NCI-H748 (cell line): ENCODE results near the gene SEMA6D.
"Not testable (repeated sequence)": the region's sequence is repeated elsewhere in the genome, so short reads cannot be mapped to it uniquely, and the experiment has no call there.

ENCODE experiments used
- DNase-seq: peaks from one replicate; lab custom pipeline; 2025; ENCODE audit not compliant: unreplicated experiment; lab: John Stamatoyannopoulos, UW

SEMA6D gene

DNA sequence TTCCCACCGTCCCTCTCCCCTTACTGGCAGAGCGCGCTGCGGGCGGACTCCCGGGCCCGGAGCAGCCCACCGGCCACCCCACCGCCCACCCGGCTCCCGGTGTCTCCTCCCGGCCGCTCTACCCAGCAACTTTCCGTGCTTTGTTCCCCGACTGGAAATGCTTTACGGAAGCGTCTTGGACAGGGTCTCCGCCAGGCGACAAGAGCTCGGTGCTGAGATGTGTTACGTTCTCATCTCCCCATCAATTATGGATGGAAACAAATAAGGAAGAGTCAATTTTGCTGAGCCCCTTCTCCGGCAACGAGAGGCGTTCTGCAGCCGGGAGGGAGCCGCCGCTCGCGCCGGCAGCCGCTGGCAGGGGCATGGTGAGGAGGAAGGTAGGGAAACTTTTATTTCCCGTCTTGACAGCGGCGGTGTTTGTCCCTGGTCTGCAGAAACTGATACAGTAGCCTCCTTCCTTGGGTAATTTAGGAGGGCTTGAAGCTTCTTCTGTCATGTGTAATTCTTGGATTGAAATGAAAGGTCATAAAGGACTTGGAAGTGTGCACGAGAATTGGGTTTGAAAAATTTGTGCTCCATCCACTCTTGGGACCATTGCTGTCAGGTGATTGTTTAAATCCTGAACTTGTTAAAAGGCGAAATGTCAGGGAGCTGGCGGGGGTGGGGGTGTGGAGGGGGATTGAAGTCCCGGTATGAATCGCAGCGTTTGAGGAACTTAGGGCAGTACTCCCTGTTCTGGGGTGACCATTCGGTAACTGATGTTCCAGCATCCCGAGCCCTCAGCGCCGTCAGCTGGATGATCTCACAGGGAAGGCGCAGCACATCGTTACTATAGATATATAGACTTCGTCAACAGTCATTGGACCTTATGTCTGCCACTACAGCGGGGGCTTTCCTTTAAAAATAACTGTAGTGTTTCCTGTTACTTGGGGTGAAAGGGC lies 1.5 kb downstream of the SEMA6D start:
- DNase-seq, result peak; percentile 52

DNA sequence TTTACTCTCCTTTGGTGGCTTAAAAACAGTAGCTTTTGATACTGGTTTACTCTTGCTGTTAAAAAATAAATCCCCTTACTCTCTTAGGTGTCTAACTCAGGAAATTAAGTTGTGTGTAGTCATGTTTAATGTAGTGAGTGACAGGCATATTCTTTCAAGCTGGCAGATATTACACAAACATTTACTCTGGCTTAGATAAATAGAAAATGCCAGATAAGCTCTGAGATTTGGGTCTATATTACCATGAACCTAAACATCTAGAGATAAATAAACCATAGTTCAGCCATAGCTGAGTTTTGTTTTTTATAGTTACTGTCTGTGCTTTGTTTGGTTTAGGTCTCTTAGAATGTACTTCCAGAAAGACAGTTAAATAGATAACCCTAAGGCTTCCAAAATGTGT lies 2.4 kb downstream of the SEMA6D start:
- DNase-seq, result no peak

DNA sequence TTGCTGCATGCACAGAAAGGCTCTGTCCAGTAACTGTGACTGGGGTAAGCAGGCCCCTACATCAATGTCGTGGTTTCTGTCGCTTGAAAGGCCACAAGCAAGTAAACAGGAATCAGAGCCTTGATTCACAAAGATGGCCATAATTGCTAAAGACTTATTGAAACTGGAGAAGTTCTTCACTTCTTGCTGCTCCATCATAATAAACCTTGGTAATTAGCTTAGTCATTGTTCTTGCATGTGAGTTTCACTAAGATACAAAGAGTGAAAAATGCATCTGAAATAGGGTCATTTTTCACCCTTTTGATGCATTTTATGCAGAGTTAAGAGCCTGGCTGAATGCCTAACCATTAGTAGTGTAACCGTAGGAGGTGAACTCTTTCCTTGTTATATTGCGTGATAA lies 3.2 kb downstream of the SEMA6D start:
- no peak for DNase-seq

GRCh38 chr15:47721676-47722075 lies 4.4 kb downstream of the SEMA6D start:
- DNase-seq, result no peak

- no peak for DNase-seq
These were observed 7.0 kb downstream of the SEMA6D start for GRCh38 chr15:47724346-47724745.

- DNase-seq, result no peak
These were observed 7.7 kb downstream of the SEMA6D start for GRCh38 chr15:47725051-47725450.

- no peak for DNase-seq
These were observed 8.6 kb downstream of the SEMA6D start for GRCh38 chr15:47725906-47726305.

- no peak for DNase-seq
These were observed 9.1 kb downstream of the SEMA6D start for GRCh38 chr15:47726399-47726823.

GRCh38 chr15:47727137-47727536 lies 9.8 kb downstream of the SEMA6D start:
- no peak for DNase-seq

- DNase-seq, result no peak
These were observed 10.4 kb downstream of the SEMA6D start for GRCh38 chr15:47727676-47728075.

DNA sequence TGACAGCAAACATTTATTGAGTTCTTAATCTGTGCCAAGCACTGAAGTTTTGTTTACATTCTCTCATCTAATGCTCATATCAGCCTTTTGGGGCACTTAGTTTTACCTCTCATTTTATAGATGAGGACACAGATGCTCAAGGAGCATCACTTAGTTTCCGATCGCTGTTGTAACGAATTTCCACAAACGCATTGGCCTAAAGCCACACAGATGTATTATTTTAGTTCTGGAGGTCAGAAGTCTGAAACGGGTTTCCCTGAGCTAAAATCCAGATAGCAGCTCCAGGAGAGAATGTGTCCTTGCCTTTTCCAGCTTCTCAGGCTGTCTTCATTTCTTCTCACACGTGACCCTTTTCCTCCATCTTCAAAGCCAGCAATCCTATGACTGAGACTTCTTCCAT lies 11.1 kb downstream of the SEMA6D start:
- DNase-seq, result no peak

GRCh38 chr15:47728886-47729285 lies 11.6 kb downstream of the SEMA6D start:
- DNase-seq, result no peak

DNA sequence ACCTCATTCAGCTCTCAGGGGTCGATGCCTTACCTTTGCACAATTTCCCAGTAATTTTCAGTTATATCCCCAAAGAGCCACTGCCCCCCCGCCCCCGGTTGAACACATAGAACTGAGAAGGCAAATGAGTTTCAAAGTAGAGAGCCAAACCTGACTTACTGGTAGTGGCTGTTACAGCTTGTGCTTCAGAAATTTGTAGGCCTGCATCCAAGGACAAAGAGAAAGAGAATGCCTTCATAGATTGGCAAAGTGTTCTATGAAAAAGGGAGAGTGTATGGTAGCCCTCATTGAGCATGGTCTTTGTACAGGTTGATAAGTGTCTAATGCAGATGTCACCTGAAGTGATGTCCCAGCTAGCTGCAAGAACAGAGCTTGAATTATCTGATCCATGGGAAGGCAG lies 13.9 kb downstream of the SEMA6D start:
- no peak for DNase-seq

DNA sequence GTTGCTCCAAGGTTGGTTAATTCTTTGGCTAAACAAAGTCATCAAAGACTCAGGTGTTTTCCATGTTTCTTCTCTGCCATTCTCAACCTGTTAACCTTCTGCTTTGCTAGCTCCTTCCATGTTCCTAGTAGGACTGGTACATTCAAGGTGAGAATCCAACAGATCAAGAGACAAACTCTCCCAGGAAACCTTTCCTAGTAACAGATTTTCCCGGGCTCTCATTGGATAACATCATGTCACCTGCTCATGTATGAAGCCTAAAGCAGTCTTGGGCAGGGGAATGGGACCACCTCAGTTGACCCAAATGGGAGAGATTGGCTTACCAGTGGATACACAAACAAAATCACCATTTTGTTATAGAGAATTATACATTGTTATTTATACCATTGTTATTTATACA lies 14.9 kb downstream of the SEMA6D start:
- no peak for DNase-seq

- no peak for DNase-seq
These were observed 15.8 kb downstream of the SEMA6D start for GRCh38 chr15:47733085-47733484.

DNA sequence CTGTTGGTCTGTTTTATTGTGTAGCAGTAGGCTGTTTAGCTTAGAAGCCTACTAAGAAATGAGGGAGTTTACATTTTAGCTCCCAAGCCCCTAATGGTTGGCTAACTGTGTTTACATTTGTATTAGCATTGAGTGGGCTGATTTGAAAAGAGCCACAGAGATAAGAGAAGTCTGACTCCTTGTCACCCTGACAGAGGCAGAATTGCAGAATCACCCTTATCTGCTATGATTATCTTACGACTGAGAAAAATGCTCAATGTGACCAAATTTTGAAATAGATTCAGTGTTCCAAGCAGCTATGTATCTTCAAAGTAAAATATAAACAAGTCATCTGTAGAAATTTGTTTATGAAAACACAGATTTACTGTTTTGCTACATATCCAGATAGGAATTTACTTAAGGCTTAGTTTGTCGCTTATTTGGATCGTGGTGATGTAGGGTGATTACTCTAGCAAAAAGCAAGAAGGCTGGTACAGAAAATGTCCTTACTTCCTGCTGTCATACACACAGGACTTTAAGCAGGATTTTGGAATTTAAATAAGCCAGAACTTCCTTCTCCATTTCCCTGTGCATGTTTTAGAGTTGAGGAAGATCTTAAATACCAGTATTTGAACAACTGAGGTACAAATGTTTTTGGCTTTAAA lies 19.0 kb downstream of the SEMA6D start:
- DNase-seq, result peak; percentile 8

- DNase-seq, result no peak
These were observed 20.2 kb downstream of the SEMA6D start for GRCh38 chr15:47737477-47737876.

DNA sequence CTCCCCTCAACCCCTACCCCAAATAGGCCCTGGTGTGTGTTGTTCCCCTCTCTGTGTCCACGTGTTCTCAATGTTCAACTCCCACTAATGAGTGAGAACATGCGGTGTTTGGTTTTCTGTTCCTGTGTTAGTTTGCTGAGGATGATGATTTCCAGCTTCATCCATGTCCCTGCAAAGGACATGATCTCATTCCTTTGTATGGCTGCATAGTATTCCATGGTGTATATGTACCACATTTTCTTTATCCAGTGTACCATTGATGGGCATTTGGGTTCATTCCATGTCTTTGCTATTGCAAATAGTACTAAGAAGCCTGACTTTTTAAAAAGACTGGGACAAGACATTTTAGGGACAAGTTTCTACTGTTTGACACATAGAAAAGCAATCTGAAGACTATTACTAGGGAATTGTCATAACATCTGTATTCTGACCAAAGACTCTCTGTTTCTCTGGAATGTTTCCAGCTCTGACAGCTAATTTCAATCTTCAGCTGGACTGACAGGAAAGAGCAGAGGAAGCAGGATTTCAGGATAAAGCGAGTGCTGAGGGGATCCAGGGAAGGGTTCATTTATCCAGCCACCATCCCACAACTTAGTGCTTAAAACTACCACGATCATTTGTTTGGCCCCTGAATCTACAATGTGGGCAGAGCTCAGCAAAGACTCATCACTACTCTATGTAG lies 21.0 kb downstream of the SEMA6D start:
- not testable (repeated sequence) for DNase-seq

DNA sequence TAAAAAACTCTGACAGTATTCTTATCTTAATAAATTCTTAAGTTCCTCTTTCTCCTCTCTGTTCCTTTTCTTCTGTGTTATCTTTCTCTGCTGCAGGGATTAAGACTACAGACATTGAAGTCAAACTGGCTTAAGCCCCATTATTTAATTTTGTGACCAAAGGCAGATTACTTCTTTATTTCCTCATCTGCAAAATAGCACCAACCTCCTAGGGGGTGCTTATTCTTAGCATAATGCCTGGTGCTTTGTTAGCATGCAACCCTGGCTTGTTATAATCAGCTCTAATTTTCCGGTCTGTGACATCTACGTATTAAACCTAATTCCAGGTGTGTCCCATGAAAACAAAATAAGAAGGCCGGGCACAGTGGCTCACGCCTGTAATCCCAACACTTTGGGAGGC lies 23.8 kb downstream of the SEMA6D start:
- no peak for DNase-seq

DNA sequence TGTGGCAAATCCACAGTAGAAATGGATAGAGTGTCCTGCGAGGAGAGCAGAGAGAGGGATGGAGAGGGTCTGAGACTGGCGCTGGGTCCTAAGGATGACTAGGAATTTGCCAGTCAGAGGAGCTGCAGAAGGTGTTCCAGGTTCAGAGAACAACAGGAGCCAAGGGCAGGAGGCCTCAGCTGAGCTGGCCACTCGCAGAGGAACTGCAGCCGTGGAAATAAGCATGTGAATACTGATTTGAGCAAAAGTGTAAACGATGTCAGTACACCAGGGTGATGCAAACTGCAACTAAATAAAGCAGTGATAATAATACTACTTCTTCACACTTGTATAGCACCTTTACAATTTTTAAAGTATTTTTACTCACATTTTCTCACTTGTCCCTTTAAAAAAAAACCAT lies 24.6 kb downstream of the SEMA6D start:
- DNase-seq, result no peak

- DNase-seq, result no peak
These were observed 25.0 kb downstream of the SEMA6D start for GRCh38 chr15:47742334-47742733.

DNA sequence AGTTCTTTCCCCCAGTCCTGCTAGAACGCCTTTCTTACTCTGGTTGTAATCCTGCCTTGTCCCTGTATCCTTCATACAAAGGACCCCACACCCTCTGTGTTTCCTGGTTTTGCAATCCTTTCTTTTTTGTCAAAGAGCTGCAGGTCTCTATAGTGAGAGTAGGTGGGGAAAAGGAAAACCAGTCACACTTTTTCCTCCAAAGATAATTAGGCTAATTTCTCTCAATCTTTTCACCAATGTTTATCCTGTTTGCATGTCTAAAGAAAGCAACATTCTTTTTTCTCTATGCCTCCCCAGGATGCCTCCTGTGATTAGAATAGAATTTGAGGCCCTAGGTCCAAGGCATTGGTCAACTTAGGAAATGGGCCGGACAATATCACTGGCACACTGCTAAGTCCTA lies 25.4 kb downstream of the SEMA6D start:
- no peak for DNase-seq
